GM19467 (cell line): Measurements from ENCODE around the gene NEK5.

ENCODE experiments used
- ATAC-seq: cut with Tn5 transposase; IDR thresholded peaks from one replicate; pipeline ENCODE4 v1.9.1; 2021; ENCODE audit warnings: mild to moderate bottlenecking, moderate library complexity; ENCODE audit not compliant: unreplicated experiment

The NEK5 gene

GRCh38 chr13:51988988-51989618, 139.8 kb downstream of the NEK5 start:
- no peak for ATAC-seq
